Measurements from ENCODE around the gene PPP1R16B.

Gene PPP1R16B

DNA sequence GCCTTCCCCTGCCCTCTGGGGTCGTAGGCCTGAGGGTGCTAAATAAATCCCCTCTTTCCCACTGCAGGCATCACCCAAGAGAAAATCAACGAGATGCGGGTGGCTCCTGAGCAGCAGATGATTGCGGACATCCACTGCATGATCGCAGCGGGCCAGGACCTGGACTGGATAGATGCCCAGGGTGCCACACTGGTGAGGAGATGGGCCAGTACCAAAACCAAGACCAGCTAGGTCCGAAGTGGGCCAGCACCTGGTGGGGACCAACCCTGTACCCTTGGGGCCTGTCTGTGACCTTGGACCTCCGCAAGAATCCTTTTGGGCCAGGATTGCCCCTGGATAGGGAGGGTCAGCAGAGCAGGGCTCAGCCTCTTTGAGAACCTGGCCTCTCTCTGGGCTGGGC lies 97.1 kb downstream of the PPP1R16B start:
- DNase-seq, result no peak

DNA sequence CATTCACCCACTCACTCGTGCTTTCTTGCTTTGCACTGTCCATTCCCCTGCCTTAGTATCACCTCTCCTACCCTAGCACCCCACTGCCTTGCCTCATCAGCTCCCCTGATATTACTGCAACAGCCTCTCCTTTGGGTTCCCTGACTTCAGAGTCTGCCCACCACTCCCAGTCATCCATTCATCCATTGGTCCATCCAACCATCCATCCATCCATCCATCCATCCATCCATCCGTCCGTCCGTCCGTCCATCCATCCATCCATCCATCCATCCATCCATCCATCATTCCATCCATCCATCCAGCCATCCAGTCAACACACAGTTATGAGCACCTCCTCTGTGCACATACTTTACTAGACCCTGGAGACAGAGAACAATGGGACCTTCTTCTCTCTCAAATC lies 97.8 kb downstream of the PPP1R16B start:
- no peak for DNase-seq

DNA sequence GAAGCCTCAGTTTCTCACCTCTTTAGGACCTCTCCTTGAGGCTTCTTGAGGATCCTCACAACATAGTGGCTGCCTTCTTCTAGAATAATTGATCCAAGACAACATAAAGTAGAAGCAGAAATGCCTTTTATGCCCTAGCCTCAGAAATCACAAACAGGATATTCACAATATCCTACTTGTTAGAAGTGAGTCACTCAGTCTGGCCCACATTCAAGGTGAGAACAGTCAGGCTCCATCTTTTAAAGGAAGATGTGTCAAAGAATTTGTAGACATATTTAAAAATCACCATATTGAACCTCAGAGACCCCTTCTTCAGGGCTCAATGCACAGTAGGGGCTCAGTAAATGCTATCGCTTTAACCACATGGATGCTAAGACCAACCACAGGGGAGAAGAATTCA lies 99.9 kb downstream of the PPP1R16B start:
- no peak for DNase-seq

DNA sequence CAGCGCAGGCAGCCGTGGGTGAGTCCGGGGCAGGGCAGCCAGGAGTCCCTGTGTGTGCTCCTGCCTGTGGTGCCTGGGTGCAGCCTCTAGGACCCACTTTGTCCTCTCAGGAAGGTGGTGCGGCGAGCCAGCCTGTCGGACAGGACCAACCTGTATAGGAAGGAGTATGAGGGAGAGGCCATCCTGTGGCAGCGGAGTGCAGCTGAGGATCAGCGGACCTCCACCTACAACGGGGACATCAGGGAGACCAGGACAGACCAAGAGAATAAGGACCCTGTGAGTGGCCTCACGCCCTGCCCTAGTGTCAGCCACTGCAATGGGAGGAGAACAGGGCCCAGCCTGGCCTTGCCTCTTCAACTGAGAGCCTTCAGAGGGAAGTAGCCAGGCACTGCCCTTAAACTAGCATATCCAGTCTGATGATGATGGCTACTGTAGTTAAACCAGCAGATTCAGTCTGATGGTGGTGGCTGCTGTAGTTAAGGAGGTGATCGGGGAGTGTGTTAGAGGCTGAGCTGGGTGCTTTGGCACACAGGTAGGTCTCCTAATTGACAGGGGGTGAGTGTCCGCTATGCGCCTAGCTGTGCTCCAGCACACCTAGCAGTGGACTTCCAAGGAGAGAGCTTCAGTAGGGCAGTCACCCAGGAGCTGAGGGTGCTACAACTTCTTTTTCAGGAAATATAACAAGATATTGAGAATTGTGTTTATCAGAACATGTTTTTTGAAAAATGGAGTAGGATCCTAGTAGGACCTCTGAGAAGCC lies 102.6 kb downstream of the PPP1R16B start:
- no peak for DNase-seq

GRCh38 chr20:38915355-38915754 lies 109.9 kb downstream of the PPP1R16B start:
- DNase-seq, result no peak

DNA sequence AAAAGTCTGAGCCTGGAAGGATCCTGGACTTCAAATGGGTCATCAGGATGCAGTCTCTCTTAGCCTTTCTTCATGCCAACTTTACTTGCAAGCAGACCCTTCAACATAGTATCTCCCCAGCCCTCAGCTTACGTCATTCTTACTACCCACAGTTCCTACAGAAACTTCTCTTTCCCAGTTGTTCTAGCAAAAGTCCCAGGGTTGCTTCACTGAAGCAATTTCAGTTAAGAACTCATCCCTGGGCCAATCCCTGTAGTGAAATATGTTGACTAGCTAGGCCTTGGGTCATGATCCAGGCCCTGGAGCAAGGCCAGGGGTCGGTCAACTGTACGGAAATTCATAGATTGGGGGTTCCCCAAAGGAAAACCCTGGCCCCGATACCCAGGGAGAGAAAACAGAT lies 112.2 kb downstream of the PPP1R16B start:
- DNase-seq, result no peak

DNA sequence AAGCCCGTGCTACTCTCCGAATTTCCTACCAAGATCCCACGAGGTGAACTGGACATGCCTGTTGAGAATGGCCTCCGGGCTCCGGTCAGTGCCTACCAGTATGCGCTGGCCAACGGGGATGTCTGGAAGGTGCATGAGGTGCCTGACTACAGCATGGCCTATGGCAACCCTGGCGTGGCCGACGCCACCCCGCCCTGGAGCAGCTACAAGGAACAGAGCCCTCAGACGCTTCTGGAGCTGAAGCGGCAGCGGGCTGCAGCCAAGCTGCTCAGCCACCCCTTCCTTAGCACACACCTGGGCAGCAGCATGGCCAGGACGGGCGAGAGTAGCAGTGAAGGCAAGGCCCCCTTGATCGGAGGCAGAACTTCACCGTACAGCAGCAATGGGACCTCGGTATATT lies 112.7 kb downstream of the PPP1R16B start:
- no peak for DNase-seq

DNA sequence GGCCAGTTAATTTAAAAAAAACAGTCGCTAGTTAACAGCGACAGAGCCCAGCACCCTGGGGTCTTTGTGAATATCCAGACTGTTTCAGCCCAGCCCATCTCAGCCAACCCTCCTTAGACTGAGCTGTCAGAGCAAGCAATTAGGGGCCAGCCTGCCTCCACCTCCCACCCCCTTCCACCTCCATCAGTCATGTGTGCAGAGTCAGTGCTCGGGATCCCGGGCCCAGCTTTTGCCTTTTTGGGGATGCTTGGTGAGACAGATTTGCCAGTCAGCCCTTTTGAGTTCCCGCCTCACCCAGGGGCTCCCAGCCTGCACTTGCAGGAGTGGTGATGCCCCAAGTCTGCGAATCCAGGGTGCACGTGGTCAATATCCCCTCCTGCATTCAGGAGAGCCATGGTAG lies 114.2 kb downstream of the PPP1R16B start:
- DNase-seq, result no peak

GRCh38 chr20:38920411-38920810 lies 114.9 kb downstream of the PPP1R16B start:
- DNase-seq, result no peak

DNA sequence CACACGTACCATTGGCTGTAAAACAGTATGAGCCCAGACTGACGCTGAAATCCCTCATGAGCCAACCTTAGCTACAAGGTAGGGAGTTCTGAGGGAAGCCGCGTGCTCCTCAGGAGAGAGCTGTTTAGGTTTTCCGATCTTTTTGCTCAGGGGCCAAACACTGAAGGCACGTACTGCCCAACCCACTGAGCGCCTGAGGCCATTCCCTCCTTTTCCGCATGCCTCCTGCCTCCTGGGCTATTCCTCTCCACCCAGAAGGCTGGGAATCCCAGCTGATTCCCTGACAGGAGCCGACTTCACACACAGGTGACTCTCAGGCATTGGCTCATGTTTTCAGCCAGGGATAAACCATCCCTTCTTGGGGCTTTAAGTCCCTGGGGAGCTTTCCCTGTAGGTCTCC lies 115.4 kb downstream of the PPP1R16B start:
- no peak for DNase-seq

DNA sequence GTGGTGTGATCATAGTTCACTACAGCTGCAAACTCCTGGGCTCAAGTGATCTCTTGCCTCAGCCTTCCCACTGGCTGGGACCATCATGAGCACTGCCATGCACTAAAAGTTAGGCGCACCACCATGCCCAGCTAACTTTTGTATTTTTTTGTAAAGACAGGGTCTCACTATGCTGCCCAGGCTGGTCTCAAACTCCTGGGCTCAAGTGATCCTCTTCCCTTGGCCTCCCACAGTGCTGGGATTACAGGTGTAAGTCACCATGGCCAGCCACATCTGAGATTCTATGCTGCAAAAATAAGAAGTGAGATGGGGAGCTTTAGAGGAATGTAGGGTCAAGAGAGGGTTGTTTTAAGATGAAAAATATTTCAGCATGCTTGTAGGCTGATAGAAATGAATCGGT lies 119.2 kb downstream of the PPP1R16B start:
- DNase-seq, result no peak

- DNase-seq, result peak; percentile 97 to 98
Observed at GRCh38 chr20:38926142-38926933, 120.8 kb downstream of the PPP1R16B start, which contains the start of gene FAM83D. TSS of gene FAM83D (plus strand) at chr20:38926417. CDS start at chr20:38926443, 26 bp downstream.

DNA sequence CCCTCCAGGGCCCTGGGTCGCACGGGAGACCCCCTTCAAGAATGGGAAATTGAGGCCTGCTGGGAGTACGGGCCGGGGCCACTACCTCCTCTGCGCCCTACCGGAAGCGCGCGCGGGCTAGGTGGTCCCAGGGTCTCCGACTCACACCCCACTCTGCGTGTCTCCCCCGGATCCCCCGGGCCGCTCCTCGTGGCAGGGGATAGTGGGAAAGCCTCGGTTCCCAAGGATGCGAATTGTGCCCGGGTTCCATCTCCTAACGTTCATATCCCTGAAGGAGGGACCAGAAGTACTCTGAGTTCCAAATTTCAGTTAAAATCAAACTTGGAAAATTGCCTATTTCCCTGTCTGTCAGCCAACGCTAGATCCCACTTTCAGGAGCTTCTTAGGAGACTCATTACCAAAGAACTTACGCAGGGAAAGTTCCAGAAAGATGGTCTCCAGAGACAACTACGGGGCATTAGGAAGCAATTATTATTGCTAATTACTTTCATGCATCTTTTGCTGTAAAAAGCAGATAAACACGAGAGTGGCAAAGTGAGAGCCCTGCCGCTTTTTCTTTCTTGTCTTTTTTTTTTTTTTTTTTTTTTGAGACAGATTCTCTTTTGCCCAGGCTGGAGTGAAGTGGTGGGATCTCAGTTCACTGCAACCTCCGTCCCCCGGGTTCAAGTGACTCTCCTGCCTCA lies 121.6 kb downstream of the PPP1R16B start:
- DNase-seq, result no peak

DNA sequence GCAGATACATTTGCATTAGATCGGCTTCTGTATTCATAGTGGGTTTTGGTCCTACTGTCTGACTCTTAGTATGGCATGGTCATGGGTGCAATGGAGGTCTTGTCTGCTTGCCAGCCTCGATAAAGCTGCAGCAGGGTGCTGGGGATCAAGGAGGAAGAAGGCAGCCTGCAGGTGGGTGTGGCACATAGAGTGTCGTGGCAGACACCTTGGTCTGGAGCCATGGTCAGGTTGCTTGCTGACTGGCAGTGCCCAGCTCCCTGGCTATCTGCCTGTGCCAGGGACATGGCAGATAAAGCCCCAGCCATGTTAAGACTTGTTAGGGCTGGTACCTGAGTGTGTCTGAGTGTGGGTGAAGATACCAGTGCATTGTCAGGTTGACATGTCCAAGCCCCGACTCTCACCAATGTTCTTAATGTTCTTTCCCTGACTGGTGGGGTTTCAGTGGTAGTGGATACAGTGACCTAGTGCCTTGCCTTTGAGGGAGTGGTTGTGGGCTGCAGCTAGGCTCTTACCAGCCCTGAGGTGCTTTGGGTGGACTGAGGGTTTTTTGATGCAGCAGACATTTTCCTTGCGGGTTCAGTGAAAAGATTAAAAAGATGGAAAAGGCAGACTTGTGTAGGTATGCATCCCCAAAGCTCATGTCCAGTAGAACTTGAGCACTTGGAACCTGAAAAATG lies 122.5 kb downstream of the PPP1R16B start:
- DNase-seq, result no peak

DNA sequence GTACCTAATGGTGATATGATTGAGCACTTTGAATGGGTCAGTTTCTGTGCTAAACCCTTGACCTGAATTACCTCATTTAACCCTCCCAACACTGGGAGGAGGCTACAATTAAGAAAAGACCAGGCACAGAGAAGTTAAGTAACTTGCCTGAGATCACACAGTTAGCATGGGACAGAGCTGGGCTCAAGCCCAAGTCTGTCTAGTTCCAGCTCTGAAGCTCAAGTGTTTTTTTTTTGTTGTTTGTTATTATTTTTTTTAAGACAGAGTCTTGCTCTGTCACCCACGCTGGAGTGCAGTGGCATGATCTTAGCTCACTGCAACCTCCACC lies 124.7 kb downstream of the PPP1R16B start:
- DNase-seq, result no peak

DNA sequence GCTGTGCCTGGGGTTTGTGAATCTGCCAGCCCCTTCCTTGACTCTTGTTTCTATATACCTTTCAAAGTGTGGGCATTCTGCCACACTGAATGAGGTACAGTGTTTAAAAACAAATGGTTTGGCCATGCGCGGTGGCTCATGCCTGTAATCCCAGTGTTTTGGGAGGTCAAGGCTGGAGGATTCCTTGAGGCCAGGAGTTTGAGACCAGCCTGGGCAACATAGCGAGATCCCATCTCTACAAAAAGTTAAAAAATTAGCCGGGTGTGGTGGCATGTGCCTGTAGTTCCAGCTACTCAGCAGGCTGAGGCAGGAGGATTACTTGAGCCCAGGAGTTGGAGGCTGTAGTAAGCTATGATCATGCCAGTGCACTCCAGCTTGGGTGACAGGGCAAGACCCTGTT lies 126.5 kb downstream of the PPP1R16B start:
- no peak for DNase-seq

DNA sequence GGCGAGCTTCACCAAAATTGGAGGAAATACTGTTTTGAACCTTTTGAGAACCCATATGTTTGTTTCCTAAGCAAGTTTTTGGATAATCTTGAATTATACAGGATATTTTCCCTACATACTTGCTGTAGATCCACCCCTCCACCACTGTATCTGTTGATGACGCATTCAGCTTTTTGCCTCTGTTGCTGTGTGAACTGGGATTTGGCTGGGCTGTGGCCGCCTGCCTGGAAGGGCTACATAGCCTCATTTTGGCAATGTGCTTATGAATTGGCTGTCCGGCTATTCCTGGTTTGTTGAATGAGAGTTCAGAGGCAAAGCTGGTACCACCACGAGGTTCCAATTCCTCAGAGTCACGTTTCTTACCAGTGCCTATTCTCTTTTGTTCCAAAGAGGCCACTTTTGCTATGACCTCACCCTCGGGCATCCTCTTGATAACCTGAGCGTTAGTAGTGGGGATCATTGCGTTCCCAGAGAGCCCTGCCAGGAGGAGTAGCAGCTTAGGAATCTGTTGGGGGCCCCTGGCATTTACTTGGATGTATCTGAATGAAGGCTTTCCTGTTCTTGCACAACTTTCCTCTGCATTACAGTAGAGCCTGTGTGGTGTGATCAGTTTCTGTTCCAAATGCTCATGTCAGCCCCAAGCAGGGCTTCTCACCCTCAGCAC lies 127.1 kb downstream of the PPP1R16B start:
- no peak for DNase-seq

- DNase-seq, result no peak
Observed at GRCh38 chr20:38934530-38934929, 129.0 kb downstream of the PPP1R16B start.

- DNase-seq, result peak in 1 of 2 donors; percentile 4
Observed at GRCh38 chr20:38935285-38935684, 129.8 kb downstream of the PPP1R16B start.

DNA sequence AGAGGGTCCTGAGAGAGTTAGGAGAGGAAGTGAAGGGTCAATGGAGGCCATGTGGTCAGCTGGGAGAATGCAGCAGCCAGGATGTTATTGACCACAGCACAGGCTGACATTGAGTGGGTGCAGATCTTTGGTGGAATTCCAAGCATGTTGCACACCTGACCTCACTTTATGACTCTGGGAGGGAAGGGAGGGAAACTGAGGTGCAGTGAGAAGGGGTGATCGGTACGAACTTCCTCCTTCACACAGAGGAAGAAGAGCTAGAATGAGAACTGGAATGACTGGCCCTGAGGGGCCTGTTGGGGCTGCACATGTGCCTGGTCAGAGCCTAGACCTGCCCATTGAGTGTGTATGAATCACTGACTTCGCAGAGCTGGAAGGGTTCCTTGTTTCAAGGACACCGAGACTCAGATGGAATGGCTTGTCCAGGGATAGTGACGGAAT lies 130.5 kb downstream of the PPP1R16B start:
- no peak for DNase-seq

DNA sequence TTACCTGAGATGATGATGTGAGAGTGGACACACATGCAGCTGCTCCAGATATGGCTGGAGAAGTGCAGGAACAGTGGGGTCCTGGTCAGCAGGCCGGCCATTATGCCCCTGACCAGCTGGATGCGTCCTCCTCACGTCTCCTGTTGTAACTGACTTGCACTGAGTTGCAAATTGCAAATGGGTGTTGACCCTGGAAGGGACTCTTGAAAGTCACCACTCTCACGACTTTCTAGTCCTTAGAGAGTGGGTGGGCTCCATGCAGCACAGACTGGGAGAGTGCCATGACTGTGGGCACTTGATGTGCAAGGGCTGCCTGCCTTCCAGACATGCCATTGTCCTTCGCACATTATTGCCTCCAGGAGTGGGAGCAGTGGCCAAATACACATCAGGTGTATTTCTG lies 131.5 kb downstream of the PPP1R16B start:
- no peak for DNase-seq

DNA sequence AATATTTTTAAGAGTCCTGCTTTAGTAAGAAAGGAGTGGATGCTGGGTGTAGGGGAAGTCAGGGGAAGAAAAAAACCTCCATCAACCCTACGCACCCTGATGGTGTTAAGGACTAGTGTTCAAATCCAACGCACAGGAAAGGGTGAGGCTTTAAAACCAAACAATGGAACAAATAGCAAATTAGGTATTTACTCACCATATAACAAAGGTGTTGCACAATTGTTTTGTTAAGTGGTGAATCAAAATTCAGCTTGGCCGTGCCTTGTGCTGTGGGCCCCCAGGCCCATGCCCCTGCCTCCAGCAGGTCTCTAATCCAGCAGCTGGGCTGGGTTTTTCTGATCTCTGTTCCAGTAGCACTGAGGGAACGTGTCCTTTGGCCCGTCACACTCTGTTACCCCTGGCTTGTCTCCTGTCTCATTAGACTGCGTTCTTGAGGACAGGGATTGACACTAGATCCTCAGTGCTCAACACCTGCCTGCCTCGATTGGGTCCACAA lies 132.5 kb downstream of the PPP1R16B start:
- no peak for DNase-seq

All from CD4-positive, alpha-beta T cell treated with Interleukin-4 for 1 hour (primary cell).